GM12878 (cell line): ENCODE measurements around the gene MRPL34. TPM values are rescaled to one million over a fixed set of nuclear protein-coding genes. Genes with fewer than 3 reads are reported as not detected.
A peak's percentile ranks its signal among the peaks of the same experiment; 100 is the strongest.

Experiments used
- ATF7 ChIP-seq: fragments of 450-650 bp; IDR thresholded peaks from 2 replicates; pipeline ENCODE4 v1.6.1; 2016; ENCODE audit warnings: low read depth, mild to moderate bottlenecking
- BRCA1 ChIP-seq: IDR thresholded peaks from 2 replicates; pipeline ENCODE4 v1.6.1; 2011; ENCODE audit warnings: low read depth, low read length, improper control_type of control experiment
- CEBPB ChIP-seq, 2 experiments: fragments of 150-350 bp in 1 of 2; IDR thresholded peaks; 2 replicates each; pipeline ENCODE4 v1.6.1; 2012 to 2014; ENCODE audit warnings: low read depth in 2 of 2, low read length in 2 of 2, borderline replicate concordance in 1 of 2, inconsistent platforms in 1 of 2
- FOXM1 ChIP-seq: IDR thresholded peaks from 2 replicates; pipeline ENCODE4 v1.6.1; 2012; ENCODE audit warnings: low read depth, mild to moderate bottlenecking, inconsistent platforms, low read length, moderate library complexity
- HDAC6 ChIP-seq: fragments of 200-600 bp; sonication (generic); IDR thresholded peaks from one replicate; pipeline ENCODE4 v1.8.0; 2017; ENCODE audit warnings: antibody characterized with exemption; ENCODE audit not compliant: unreplicated experiment
- MEF2A ChIP-seq: IDR thresholded peaks from 2 replicates; pipeline ENCODE4 v1.6.1; 2011; ENCODE audit warnings: low read depth, mild to moderate bottlenecking, low read length, moderate library complexity; ENCODE audit not compliant: insufficient read depth
- MTA2 ChIP-seq: fragments of 450-650 bp; IDR thresholded peaks from 2 replicates; pipeline ENCODE4 v1.6.1; 2016; ENCODE audit warnings: low read depth, mild to moderate bottlenecking, moderate library complexity
- MTA3 ChIP-seq: IDR thresholded peaks from 2 replicates; pipeline ENCODE4 v1.6.1; 2012; ENCODE audit warnings: low read length, inconsistent platforms, borderline replicate concordance
- NFIC ChIP-seq: IDR thresholded peaks from 2 replicates; pipeline ENCODE4 v1.6.1; 2012; ENCODE audit warnings: low read depth, mild to moderate bottlenecking, inconsistent platforms, low read length, moderate library complexity
- NFYA ChIP-seq: IDR thresholded peaks from 2 replicates; pipeline ENCODE4 v1.6.1; 2011; ENCODE audit warnings: low read depth, mild to moderate bottlenecking, low read length, improper control_type of control experiment, borderline replicate concordance
- PAX8 ChIP-seq: fragments of 450-650 bp; IDR thresholded peaks from 2 replicates; pipeline ENCODE4 v1.6.1; 2017; ENCODE audit warnings: mild to moderate bottlenecking, moderate library complexity
- SIX5 ChIP-seq: IDR thresholded peaks from 2 replicates; pipeline ENCODE4 v1.6.1; 2011; ENCODE audit warnings: mild to moderate bottlenecking, low read depth, low read length, moderate library complexity; ENCODE audit not compliant: severe bottlenecking
- SPI1 ChIP-seq: IDR thresholded peaks from 2 replicates; pipeline ENCODE4 v1.6.1; 2011; ENCODE audit warnings: low read depth, mild to moderate bottlenecking, low read length, moderate library complexity, borderline replicate concordance; ENCODE audit not compliant: insufficient read depth
- STAT1 ChIP-seq: fragments of 450-650 bp; conservative IDR thresholded peaks from 2 replicates; pipeline ENCODE4 v1.6.1; 2014; ENCODE audit warnings: antibody characterized with exemption, mild to moderate bottlenecking
- YBX1 ChIP-seq: fragments of 450-650 bp; IDR thresholded peaks from 2 replicates; pipeline ENCODE4 v1.6.1; 2016; ENCODE audit warnings: antibody characterized with exemption
- ZNF384 ChIP-seq: IDR thresholded peaks from 2 replicates; pipeline ENCODE4 v1.6.1; 2012; ENCODE audit warnings: low read depth, mild to moderate bottlenecking, low read length, improper control_type of control experiment, borderline replicate concordance
- polyA plus RNA-seq, 11 experiments: library from polyadenylated mRNA; depleted of rRNA in 4 of 11; unstranded in 6 of 11; stranded (reverse) in 5 of 11; fragments of >200 nt; fragmentation: Nextera tagmentation in 4 of 11; fragmentation: Illumina TruSeq in 1 of 11; extraction: Ambion mirVana in 4 of 11; extraction: Trizol in 1 of 11; gene quantifications; 1 replicate in 1 of 11; 2 replicates in 10 of 11; pipeline versions ENCODE4 v1.2.1 to v1.2.3, GENCODE V29; 2011 to 2016; ENCODE audit warnings: inconsistent platforms in 2 of 11, missing spikeins in 2 of 11, low read depth in 1 of 11
- total RNA-seq, 4 experiments: library from RNA; depleted of rRNA in 3 of 4; stranded (reverse); fragments of >200 nt in 3 of 4; fragmentation: Illumina TruSeq in 1 of 4; extraction: Trizol in 1 of 4; gene quantifications; 2 replicates each; pipeline versions ENCODE4 v1.2.1 to v1.2.3, GENCODE V29; 2013 to 2021
- TF ChIP-seq, protein P1 (sequence below): IDR thresholded peaks from 2 replicates; pipeline ENCODE4 v1.6.1; 2012; ENCODE audit warnings: low read length, inconsistent platforms
- TF ChIP-seq, protein P2 (sequence below): fragments of 450-650 bp; IDR thresholded peaks from 2 replicates; pipeline ENCODE4 v1.6.1; 2017; ENCODE audit warnings: borderline replicate concordance
- TF ChIP-seq, protein P3 (sequence below): fragments of 150-350 bp; IDR thresholded peaks from 2 replicates; pipeline ENCODE4 v1.6.1; 2016; ENCODE audit warnings: low read depth, low read length
- TF ChIP-seq, protein P4 (sequence below): IDR thresholded peaks from 2 replicates; pipeline ENCODE4 v1.6.1; 2012; ENCODE audit warnings: low read depth, low read length, improper control_type of control experiment
- TF ChIP-seq, protein P5 (sequence below): fragments of 450-650 bp; IDR thresholded peaks from 2 replicates; pipeline ENCODE4 v1.6.1; 2017; ENCODE audit warnings: low read depth, mild to moderate bottlenecking, moderate library complexity

The MRPL34 gene
- total and polyA plus RNA-seq, 10 of the 15 experiments (the other 5 are each of a cell fraction or from before 2014, with no cell fraction given) = 8.6 to 198 (median 78.6) TPM

DNA sequence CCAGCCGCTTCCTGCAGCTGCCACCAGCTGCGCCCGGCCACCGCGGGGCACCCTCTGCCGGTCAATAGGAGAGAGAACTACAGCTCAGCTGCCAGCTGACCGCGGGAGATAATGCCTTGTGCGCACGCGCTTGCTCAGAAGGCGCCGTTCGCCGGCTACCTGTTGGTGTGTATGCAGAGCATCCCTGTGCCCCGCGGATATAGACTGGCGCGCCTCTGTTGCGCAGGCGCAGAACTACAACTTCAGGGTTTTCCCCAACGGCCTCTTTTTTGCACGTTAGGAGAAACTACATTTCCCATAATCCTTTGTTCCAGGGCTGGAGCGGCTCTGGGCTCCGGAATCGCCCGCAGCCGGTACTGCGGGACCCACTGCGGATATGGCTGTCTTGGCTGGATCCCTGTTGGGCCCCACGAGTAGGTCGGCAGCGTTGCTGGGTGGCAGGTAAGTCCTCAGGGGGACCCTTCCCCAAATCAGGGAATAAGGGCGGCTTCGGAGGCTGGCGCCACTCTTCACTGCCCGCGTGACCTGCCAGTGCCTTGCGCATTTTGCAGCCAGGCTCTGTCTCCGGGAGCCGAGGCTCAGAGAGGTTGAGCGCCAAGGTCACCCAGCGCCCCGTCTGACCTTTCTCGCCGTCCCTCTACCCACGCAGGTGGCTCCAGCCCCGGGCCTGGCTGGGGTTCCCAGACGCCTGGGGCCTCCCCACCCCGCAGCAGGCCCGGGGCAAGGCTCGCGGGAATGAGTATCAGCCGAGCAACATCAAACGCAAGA, at the start of gene MRPL34 (continued):
- no peak for TF ChIP-seq MTA3
- no peak for TF ChIP-seq PAX8
- TF ChIP-seq STAT1 = 0 out of 2 replicates have a peak, but pooled peaks have one; percentile 43
- TF ChIP-seq MTA2 = peak; percentile 34; the same call in 1 of the 2 replicates
- peak; percentile 75 for TF ChIP-seq SIX5
- TF ChIP-seq, protein P1, sequence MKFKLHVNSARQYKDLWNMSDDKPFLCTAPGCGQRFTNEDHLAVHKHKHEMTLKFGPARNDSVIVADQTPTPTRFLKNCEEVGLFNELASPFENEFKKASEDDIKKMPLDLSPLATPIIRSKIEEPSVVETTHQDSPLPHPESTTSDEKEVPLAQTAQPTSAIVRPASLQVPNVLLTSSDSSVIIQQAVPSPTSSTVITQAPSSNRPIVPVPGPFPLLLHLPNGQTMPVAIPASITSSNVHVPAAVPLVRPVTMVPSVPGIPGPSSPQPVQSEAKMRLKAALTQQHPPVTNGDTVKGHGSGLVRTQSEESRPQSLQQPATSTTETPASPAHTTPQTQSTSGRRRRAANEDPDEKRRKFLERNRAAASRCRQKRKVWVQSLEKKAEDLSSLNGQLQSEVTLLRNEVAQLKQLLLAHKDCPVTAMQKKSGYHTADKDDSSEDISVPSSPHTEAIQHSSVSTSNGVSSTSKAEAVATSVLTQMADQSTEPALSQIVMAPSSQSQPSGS = no peak
- TF ChIP-seq BRCA1 = no peak
- no peak for TF ChIP-seq ZNF384
- TF ChIP-seq SPI1 = no peak
- TF ChIP-seq, protein P2, sequence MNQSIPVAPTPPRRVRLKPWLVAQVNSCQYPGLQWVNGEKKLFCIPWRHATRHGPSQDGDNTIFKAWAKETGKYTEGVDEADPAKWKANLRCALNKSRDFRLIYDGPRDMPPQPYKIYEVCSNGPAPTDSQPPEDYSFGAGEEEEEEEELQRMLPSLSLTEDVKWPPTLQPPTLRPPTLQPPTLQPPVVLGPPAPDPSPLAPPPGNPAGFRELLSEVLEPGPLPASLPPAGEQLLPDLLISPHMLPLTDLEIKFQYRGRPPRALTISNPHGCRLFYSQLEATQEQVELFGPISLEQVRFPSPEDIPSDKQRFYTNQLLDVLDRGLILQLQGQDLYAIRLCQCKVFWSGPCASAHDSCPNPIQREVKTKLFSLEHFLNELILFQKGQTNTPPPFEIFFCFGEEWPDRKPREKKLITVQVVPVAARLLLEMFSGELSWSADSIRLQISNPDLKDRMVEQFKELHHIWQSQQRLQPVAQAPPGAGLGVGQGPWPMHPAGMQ = no peak
- TF ChIP-seq NFIC = no peak
- TF ChIP-seq FOXM1 = no peak
- TF ChIP-seq ATF7 = no peak
- no peak for TF ChIP-seq NFYA
- TF ChIP-seq, protein P3, sequence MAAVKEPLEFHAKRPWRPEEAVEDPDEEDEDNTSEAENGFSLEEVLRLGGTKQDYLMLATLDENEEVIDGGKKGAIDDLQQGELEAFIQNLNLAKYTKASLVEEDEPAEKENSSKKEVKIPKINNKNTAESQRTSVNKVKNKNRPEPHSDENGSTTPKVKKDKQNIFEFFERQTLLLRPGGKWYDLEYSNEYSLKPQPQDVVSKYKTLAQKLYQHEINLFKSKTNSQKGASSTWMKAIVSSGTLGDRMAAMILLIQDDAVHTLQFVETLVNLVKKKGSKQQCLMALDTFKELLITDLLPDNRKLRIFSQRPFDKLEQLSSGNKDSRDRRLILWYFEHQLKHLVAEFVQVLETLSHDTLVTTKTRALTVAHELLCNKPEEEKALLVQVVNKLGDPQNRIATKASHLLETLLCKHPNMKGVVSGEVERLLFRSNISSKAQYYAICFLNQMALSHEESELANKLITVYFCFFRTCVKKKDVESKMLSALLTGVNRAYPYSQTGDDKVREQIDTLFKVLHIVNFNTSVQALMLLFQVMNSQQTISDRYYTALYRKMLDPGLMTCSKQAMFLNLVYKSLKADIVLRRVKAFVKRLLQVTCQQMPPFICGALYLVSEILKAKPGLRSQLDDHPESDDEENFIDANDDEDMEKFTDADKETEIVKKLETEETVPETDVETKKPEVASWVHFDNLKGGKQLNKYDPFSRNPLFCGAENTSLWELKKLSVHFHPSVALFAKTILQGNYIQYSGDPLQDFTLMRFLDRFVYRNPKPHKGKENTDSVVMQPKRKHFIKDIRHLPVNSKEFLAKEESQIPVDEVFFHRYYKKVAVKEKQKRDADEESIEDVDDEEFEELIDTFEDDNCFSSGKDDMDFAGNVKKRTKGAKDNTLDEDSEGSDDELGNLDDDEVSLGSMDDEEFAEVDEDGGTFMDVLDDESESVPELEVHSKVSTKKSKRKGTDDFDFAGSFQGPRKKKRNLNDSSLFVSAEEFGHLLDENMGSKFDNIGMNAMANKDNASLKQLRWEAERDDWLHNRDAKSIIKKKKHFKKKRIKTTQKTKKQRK = no peak
- no peak for TF ChIP-seq MEF2A
- TF ChIP-seq CEBPB (IDR thresholded peaks at IDR 0.05; ENCODE audit: borderline replicate concordance in 1 of 2, low read depth in 2 of 2, low read length in 2 of 2) = no peak
- TF ChIP-seq HDAC6 = no peak
- TF ChIP-seq YBX1 = no peak
- TF ChIP-seq, protein P4, sequence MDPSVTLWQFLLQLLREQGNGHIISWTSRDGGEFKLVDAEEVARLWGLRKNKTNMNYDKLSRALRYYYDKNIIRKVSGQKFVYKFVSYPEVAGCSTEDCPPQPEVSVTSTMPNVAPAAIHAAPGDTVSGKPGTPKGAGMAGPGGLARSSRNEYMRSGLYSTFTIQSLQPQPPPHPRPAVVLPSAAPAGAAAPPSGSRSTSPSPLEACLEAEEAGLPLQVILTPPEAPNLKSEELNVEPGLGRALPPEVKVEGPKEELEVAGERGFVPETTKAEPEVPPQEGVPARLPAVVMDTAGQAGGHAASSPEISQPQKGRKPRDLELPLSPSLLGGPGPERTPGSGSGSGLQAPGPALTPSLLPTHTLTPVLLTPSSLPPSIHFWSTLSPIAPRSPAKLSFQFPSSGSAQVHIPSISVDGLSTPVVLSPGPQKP = no peak
- TF ChIP-seq, protein P5, sequence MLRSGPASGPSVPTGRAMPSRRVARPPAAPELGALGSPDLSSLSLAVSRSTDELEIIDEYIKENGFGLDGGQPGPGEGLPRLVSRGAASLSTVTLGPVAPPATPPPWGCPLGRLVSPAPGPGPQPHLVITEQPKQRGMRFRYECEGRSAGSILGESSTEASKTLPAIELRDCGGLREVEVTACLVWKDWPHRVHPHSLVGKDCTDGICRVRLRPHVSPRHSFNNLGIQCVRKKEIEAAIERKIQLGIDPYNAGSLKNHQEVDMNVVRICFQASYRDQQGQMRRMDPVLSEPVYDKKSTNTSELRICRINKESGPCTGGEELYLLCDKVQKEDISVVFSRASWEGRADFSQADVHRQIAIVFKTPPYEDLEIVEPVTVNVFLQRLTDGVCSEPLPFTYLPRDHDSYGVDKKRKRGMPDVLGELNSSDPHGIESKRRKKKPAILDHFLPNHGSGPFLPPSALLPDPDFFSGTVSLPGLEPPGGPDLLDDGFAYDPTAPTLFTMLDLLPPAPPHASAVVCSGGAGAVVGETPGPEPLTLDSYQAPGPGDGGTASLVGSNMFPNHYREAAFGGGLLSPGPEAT = peak; percentile 37; the same call in 1 of the 2 replicates
